HEK293 (cell line): ENCODE measurements around the gene HOXC10.

Source experiments
- CTCF ChIA-PET: fragments of 350-600 bp; formaldehyde crosslinking; extraction: SDS; loops from one replicate; lab custom pipeline; 2021; ENCODE audit warnings: antibody characterized with exemption; lab: Yijun Ruan, JAX
- POLR2A ChIA-PET: fragments of 300-600 bp; formaldehyde crosslinking; extraction: SDS; loops from one replicate; lab custom pipeline; 2020; ENCODE audit warnings: antibody characterized with exemption, inconsistent platforms; lab: Yijun Ruan, JAX
- H3K27ac ChIP-seq: fragments of 200-500 bp; sonication (Bioruptor generic); 2 replicates; pipeline ENCODE4 v1.5.1; 2014; ENCODE audit warnings: low read depth, low read length, control low read depth, inconsistent platforms; ENCODE audit errors: extremely low read depth
- H3K36me3 ChIP-seq, 2 experiments: fragments of 200-500 bp in 1 of 2; sonication (Bioruptor generic) in 1 of 2; 1 replicate in 1 of 2; 2 replicates in 1 of 2; pipeline ENCODE4 v1.5.1; 2014 to 2017; ENCODE audit warnings: inconsistent platforms in 2 of 2, low read length in 2 of 2; ENCODE audit not compliant: control insufficient read depth in 2 of 2, insufficient read depth in 1 of 2
- H3K4me1 ChIP-seq: fragments of 200-500 bp; sonication (Bioruptor generic); 2 replicates; pipeline ENCODE4 v1.5.1; 2014; ENCODE audit warnings: mild to moderate bottlenecking, low read length, inconsistent platforms; ENCODE audit not compliant: control insufficient read depth, insufficient read depth
- H3K4me3 ChIP-seq: 2 replicates; pipeline ENCODE4 v1.5.1; 2011; ENCODE audit warnings: low read depth, mild to moderate bottlenecking, control low read depth, low read length, moderate library complexity
- H3K9me3 ChIP-seq: fragments of 200-500 bp; sonication (Bioruptor generic); 2 replicates; pipeline ENCODE4 v1.5.1; 2014; ENCODE audit warnings: low read depth, low read length, inconsistent platforms; ENCODE audit not compliant: control insufficient read depth, insufficient read depth
- MYNN ChIP-seq: fragments of 450-650 bp; formaldehyde crosslinking; IDR thresholded peaks from 2 replicates; pipeline ENCODE4 v1.5.1; 2016; ENCODE audit warnings: missing biosample characterization, missing genetic modification characterization, borderline replicate concordance
- MZF1 ChIP-seq: fragments of 450-650 bp; formaldehyde crosslinking; IDR thresholded peaks from 2 replicates; pipeline ENCODE4 v1.5.1; 2017; ENCODE audit warnings: missing biosample characterization, missing genetic modification characterization, borderline replicate concordance
- PRDM1 ChIP-seq: fragments of 450-650 bp; formaldehyde crosslinking; IDR thresholded peaks from 2 replicates; pipeline ENCODE4; 2016; ENCODE audit warnings: missing biosample characterization, missing genetic modification characterization
- SCRT2 ChIP-seq: fragments of 450-650 bp; formaldehyde crosslinking; IDR thresholded peaks from 2 replicates; pipeline ENCODE4 v1.5.1; 2016; ENCODE audit warnings: missing biosample characterization, missing genetic modification characterization
- SETDB1 ChIP-seq: IDR thresholded peaks from one replicate; pipeline ENCODE4 v1.6.1; 2017; ENCODE audit warnings: mild to moderate bottlenecking, low read length, moderate library complexity, mixed read lengths; ENCODE audit not compliant: insufficient read length
- ZBTB48 ChIP-seq: fragments of 450-650 bp; formaldehyde crosslinking; IDR thresholded peaks from 2 replicates; pipeline ENCODE4 v1.5.1; 2016; ENCODE audit warnings: missing biosample characterization, missing genetic modification characterization
- ZBTB8A ChIP-seq: fragments of 450-650 bp; formaldehyde crosslinking; IDR thresholded peaks from 2 replicates; pipeline ENCODE4 v1.5.1; 2016; ENCODE audit warnings: missing biosample characterization, missing genetic modification characterization
- ZFHX2 ChIP-seq: fragments of 450-650 bp; formaldehyde crosslinking; conservative IDR thresholded peaks from 2 replicates; pipeline ENCODE4 v1.5.1; 2016; ENCODE audit warnings: missing biosample characterization, missing genetic modification characterization
- ZFP69B ChIP-seq: fragments of 450-650 bp; formaldehyde crosslinking; IDR thresholded peaks from 2 replicates; pipeline ENCODE4 v1.5.1; 2016; ENCODE audit warnings: missing biosample characterization, missing genetic modification characterization
- ZNF121 ChIP-seq: fragments of 450-650 bp; formaldehyde crosslinking; IDR thresholded peaks from 2 replicates; pipeline ENCODE4 v1.5.1; 2016; ENCODE audit warnings: missing biosample characterization, missing genetic modification characterization
- ZNF391 ChIP-seq: fragments of 450-650 bp; formaldehyde crosslinking; IDR thresholded peaks from 2 replicates; pipeline ENCODE4 v1.5.1; 2016; ENCODE audit warnings: low read depth, missing biosample characterization, missing genetic modification characterization, borderline replicate concordance
- ZNF549 ChIP-seq: fragments of 450-650 bp; IDR thresholded peaks from 2 replicates; pipeline ENCODE4 v1.5.1; 2018; ENCODE audit warnings: missing biosample characterization, missing genetic modification characterization, mild to moderate bottlenecking, inconsistent platforms, moderate library complexity
- ZNF624 ChIP-seq: fragments of 450-650 bp; formaldehyde crosslinking; IDR thresholded peaks from 2 replicates; pipeline ENCODE4 v1.5.1; 2017; ENCODE audit warnings: missing biosample characterization, missing genetic modification characterization
- ZNF670 ChIP-seq: fragments of 450-650 bp; formaldehyde crosslinking; IDR thresholded peaks from 2 replicates; pipeline ENCODE4 v1.5.1; 2016; ENCODE audit warnings: missing biosample characterization, missing genetic modification characterization, low read depth
- ZNF677 ChIP-seq: fragments of 450-650 bp; IDR thresholded peaks from 2 replicates; pipeline ENCODE4 v1.5.0; 2018; ENCODE audit warnings: missing biosample characterization, mild to moderate bottlenecking, missing genetic modification characterization, moderate library complexity
- ZNF707 ChIP-seq: fragments of 450-650 bp; formaldehyde crosslinking; IDR thresholded peaks from 2 replicates; pipeline ENCODE4 v1.5.1; 2016; ENCODE audit warnings: missing biosample characterization, missing genetic modification characterization
- ZSCAN5A ChIP-seq: fragments of 450-650 bp; formaldehyde crosslinking; IDR thresholded peaks from 2 replicates; pipeline ENCODE4 v1.5.1; 2016; ENCODE audit warnings: missing biosample characterization, missing genetic modification characterization
- TF ChIP-seq, protein P1 (sequence below): fragments of 450-650 bp; formaldehyde crosslinking; IDR thresholded peaks from 2 replicates; pipeline ENCODE4 v1.5.0; 2017; ENCODE audit warnings: missing biosample characterization, missing genetic modification characterization, borderline replicate concordance
- TF ChIP-seq, protein P2 (sequence below): fragments of 450-650 bp; formaldehyde crosslinking; IDR thresholded peaks from 2 replicates; pipeline ENCODE4 v1.5.1; 2016; ENCODE audit warnings: missing biosample characterization, missing genetic modification characterization
- TF ChIP-seq, protein P3 (sequence below): fragments of 450-650 bp; formaldehyde crosslinking; IDR thresholded peaks from 2 replicates; pipeline ENCODE4 v1.5.1; 2016; ENCODE audit warnings: missing biosample characterization, missing genetic modification characterization

Gene HOXC10

DNA sequence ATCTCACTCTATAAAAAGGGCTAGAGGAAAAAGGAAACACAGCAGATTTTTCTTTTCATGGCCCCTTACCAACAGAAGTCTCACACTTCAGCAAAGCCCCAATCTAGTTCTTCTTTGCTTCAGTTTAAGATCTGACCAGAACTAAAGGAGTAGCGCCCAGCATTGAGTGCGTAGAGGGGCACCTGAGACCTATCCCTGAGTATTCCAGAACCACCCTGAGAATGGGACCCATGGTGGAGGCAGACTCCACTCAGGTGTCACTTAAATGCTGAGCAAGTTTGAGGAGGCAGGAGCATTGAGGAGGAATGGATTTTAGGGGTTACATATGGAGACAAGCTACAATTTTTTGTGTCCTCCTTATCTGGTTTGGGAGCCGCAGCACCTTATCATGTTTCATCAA, 13.8 kb upstream of the HOXC10 start (continued):
- TF ChIP-seq, protein P1, sequence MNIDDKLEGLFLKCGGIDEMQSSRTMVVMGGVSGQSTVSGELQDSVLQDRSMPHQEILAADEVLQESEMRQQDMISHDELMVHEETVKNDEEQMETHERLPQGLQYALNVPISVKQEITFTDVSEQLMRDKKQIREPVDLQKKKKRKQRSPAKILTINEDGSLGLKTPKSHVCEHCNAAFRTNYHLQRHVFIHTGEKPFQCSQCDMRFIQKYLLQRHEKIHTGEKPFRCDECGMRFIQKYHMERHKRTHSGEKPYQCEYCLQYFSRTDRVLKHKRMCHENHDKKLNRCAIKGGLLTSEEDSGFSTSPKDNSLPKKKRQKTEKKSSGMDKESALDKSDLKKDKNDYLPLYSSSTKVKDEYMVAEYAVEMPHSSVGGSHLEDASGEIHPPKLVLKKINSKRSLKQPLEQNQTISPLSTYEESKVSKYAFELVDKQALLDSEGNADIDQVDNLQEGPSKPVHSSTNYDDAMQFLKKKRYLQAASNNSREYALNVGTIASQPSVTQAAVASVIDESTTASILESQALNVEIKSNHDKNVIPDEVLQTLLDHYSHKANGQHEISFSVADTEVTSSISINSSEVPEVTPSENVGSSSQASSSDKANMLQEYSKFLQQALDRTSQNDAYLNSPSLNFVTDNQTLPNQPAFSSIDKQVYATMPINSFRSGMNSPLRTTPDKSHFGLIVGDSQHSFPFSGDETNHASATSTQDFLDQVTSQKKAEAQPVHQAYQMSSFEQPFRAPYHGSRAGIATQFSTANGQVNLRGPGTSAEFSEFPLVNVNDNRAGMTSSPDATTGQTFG, result no peak
- TF ChIP-seq ZSCAN5A (tag by site-specific recombination), result no peak
- no peak for TF ChIP-seq MZF1 (tag by site-specific recombination)

- TF ChIP-seq MYNN (no peak), ZSCAN5A (tag by site-specific recombination) (no peak), ZNF391 (no peak), ZNF121 (tag by site-specific recombination) (no peak), ZNF549 (tag by site-specific recombination) (no peak), ZNF707 (tag by site-specific recombination) (no peak), SCRT2 (no peak), ZNF677 (tag by site-specific recombination) (no peak), ZBTB8A (tag by site-specific recombination) (no peak)
- Histone ChIP-seq H3K9me3 (no peaks in the 10 kb centered on the region), H3K27ac (no peak overlapping the region), H3K4me3 (no peak overlapping the region), H3K4me1 (peaks cover 62% of the 10 kb centered on the region), H3K36me3 (no peaks in the 10 kb centered on the region)
- POLR2A ChIA-PET, result no interaction called here
- CTCF ChIA-PET, result interaction anchor here (0.6 to 1.5 kb wide), 4 partner anchors 13 to 270 kb away, joined by 3 to 6 read pairs (median 4); partner anchors contain the start of gene HOXC10
Observed at GRCh38 chr12:53971686-53972085, 13.3 kb upstream of the HOXC10 start.

DNA sequence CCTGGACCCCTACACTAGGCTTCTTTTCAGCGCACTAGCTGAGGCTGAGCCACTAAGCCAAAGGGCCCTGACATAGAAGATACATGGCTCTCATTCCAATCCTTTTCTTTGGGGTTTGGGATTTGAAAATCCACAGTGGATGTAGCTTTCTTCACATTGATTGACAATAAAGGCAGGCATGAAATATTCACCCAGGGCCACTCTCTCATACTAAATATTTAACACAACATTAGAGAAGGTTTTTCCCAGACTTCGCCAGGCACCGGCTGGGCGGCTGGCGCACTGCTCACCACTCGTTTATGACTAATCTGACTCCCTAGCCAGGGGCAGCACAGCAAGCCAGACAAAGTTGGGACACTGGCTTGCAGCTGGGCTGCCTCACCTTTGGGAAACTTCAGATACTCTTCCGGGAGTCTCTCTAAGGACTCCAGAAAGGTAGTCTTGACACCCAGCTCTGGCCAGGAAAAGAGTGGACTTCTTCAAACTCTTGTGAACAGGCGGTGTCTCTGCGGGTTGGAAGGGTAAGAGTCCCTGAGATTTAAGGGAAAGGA, 12.7 kb upstream of the HOXC10 start:
- Histone ChIP-seq H3K4me1 (peaks cover 62% of the 10 kb centered on the region), H3K27ac (no peak overlapping the region; the same call in 1 of the 2 replicates), H3K4me3 (no peak overlapping the region), H3K36me3 (no peaks in the 10 kb centered on the region), H3K9me3 (no peaks in the 10 kb centered on the region)
- ChIA-PET CTCF (interaction anchor here (0.6 to 1.5 kb wide), 3 partner anchors 13 to 363 kb away, joined by 3 to 6 read pairs (median 3); partner anchors contain the start of gene HOXC10), POLR2A (interaction anchor here (0.6 kb wide), 1 partner anchor 381 kb away, joined by 5 read pairs; no protein-coding TSS in a partner anchor)
- TF ChIP-seq ZFP69B (no peak), ZSCAN5A (tag by site-specific recombination) (no peak), SETDB1 (no peak), ZFHX2 (tag by site-specific recombination) (no peak), PRDM1 (tag by site-specific recombination) (peak; percentile 51), ZNF670 (tag by site-specific recombination) (no peak), ZNF624 (tag by site-specific recombination) (no peak), ZBTB48 (tag by site-specific recombination) (peak; percentile 70; the same call in 1 of the 2 replicates)
- TF ChIP-seq, protein P2, sequence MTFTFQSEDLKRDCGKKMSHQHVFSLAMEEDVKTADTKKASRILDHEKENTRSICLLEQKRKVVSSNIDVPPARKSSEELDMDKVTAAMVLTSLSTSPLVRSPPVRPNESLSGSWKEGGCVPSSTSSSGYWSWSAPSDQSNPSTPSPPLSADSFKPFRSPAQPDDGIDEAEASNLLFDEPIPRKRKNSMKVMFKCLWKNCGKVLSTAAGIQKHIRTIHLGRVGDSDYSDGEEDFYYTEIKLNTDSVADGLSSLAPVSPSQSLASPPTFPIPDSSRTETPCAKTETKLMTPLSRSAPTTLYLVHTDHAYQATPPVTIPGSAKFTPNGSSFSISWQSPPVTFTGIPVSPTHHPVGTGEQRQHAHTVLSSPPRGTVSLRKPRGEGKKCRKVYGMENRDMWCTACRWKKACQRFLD (tag by site-specific recombination), result no peak
- TF ChIP-seq, protein P3, sequence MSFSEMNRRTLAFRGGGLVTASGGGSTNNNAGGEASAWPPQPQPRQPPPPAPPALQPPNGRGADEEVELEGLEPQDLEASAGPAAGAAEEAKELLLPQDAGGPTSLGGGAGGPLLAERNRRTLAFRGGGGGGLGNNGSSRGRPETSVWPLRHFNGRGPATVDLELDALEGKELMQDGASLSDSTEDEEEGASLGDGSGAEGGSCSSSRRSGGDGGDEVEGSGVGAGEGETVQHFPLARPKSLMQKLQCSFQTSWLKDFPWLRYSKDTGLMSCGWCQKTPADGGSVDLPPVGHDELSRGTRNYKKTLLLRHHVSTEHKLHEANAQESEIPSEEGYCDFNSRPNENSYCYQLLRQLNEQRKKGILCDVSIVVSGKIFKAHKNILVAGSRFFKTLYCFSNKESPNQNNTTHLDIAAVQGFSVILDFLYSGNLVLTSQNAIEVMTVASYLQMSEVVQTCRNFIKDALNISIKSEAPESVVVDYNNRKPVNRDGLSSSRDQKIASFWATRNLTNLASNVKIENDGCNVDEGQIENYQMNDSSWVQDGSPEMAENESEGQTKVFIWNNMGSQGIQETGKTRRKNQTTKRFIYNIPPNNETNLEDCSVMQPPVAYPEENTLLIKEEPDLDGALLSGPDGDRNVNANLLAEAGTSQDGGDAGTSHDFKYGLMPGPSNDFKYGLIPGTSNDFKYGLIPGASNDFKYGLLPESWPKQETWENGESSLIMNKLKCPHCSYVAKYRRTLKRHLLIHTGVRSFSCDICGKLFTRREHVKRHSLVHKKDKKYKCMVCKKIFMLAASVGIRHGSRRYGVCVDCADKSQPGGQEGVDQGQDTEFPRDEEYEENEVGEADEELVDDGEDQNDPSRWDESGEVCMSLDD, result no peak
